MCF 10A (cell line): ENCODE results near the gene ZC3H10. TPM values are rescaled to one million over a fixed set of nuclear protein-coding genes. Genes with fewer than 3 reads are reported as not detected.

Experiments used
- BruUV-seq: library from RNA; stranded (reverse); fragments of 400-500 nt; replicated peaks from 2 replicates; lab custom pipeline; 2021; lab: Mats Ljungman, UMichigan
- CTCF ChIA-PET: fragments of 300-600 bp; sonication (Branson Sonifier 250); formaldehyde crosslinking; extraction: SDS; loops from one replicate; lab custom pipeline; 2021; ENCODE audit warnings: antibody characterized with exemption, inconsistent platforms; lab: Yijun Ruan, JAX
- POLR2A ChIA-PET: fragments of 300-600, 350-650 bp; sonication (Branson Sonifier 250); formaldehyde crosslinking; extraction: SDS; loops from one replicate; lab custom pipeline; 2020; ENCODE audit warnings: antibody characterized with exemption, inconsistent platforms; lab: Yijun Ruan, JAX
- DNase-seq: peaks from one replicate; pipeline ENCODE4 v3.0.0-alpha.2; 2018; ENCODE audit not compliant: unreplicated experiment
- H3K27ac Mint-ChIP-seq: one replicate; pipeline ENCODE4 v1.8.0; 2022; ENCODE audit warnings: mild to moderate bottlenecking, low read depth, mixed read lengths; ENCODE audit not compliant: unreplicated experiment
- H3K27me3 Mint-ChIP-seq: one replicate; pipeline ENCODE4 v1.8.0; 2022; ENCODE audit warnings: mixed read lengths; ENCODE audit not compliant: insufficient read depth, unreplicated experiment
- H3K36me3 Mint-ChIP-seq: one replicate; pipeline ENCODE4 v1.8.0; 2022; ENCODE audit warnings: mild to moderate bottlenecking, moderate library complexity, mixed read lengths; ENCODE audit not compliant: insufficient read depth, unreplicated experiment
- H3K4me1 Mint-ChIP-seq: one replicate; pipeline ENCODE4 v1.8.0; 2022; ENCODE audit warnings: mixed read lengths; ENCODE audit not compliant: insufficient read depth, unreplicated experiment
- H3K4me3 Mint-ChIP-seq: one replicate; pipeline ENCODE4 v1.8.0; 2022; ENCODE audit warnings: mild to moderate bottlenecking, moderate library complexity, mixed read lengths; ENCODE audit not compliant: unreplicated experiment
- H3K9me3 Mint-ChIP-seq: one replicate; pipeline ENCODE4 v1.8.0; 2022; ENCODE audit warnings: mixed read lengths; ENCODE audit not compliant: unreplicated experiment
- CTCF ChIP-seq: fragments of 200-600 bp; IDR thresholded peaks from one replicate; pipeline ENCODE4 v1.8.0; 2022; ENCODE audit warnings: antibody characterized with exemption, mild to moderate bottlenecking; ENCODE audit not compliant: unreplicated experiment
- intact Hi-C: fragments of 100-400 bp; cut with micrococcal nuclease; formaldehyde crosslinking; loops from 2 replicates; pipeline ENCODE4 v1.14.1; 2022
- total RNA-seq: library from RNA; stranded (reverse); gene quantifications from 2 replicates; pipeline ENCODE4 v1.2.3, GENCODE V29; 2022

Gene ZC3H10
- total RNA-seq, 1 experiment from 2014 or later: 2.8 TPM

GRCh38 chr12:56160193-56160763 lies 42.2 kb downstream of the ZC3H10 start:
- Mint-ChIP-seq H3K36me3 (peaks cover 81% of the 10 kb centered on the region), H3K4me3 (peak overlapping the region; percentile 97), H3K9me3 (no peaks in the 10 kb centered on the region), H3K4me1 (peaks cover 26% of the 10 kb centered on the region), H3K27ac (peak overlapping the region; percentile 100), H3K27me3 (no peaks in the 10 kb centered on the region)
- no peak for DNase-seq
- no TSS peak for BruUV-seq
- ChIA-PET CTCF (interaction anchor here (1.1 to 6.1 kb wide), 6 partner anchors 24 to 41 kb away, joined by 3 to 36 read pairs (median 10); partner anchors contain the start of genes ESYT1, SMARCC2 and ZC3H10), POLR2A (interaction anchor here (0.7 to 7.6 kb wide), 12 partner anchors 9 to 230 kb away, joined by 3 to 146 read pairs (median 12); partner anchors contain the start of genes COQ10A, ESYT1, MYL6B and RNF41)
- intact Hi-C loops: no loop called here
- no peak for TF ChIP-seq CTCF

DNA sequence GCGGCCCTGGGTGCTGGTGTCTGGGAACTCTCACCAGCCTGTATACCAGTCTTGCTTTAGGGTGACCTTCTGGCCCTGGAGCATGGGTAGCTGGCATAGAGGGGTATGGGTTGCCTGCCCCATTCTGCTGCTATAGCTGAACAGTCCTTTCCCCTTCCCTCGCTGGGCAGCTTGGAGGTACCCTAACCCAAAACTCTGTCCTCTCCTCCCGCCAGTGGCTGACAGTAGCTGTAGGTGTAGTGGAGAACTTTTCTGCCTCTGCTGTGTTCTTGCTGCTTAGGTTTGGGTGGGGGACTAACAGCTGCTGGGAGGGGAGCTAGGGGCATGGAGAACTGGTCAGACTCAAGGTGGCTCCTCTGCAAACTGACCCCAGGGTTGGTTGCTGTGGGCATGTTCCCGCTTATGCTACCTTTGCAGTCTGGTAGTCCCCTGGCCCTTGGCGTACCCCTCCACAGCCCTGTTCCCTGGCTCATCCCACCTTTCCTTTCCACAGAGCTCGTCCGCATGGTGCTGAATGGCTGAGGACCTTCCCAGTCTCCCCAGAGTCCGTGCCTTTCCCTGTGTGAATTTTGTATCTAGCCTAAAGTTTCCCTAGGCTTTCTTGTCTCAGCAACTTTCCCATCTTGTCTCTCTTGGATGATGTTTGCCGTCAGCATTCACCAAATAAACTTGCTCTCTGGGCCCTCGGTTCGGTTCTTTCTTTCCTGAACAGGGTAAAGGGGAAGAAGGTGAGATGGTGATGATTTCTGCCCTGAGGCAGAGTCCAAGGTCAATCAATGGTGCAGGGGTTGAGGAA lies 43.0 kb downstream of the ZC3H10 start:
- DNase-seq: no peak
- H3K9me3 Mint-ChIP-seq: no peaks in the 10 kb centered on the region
- H3K27ac Mint-ChIP-seq: peak overlapping the region; percentile 100
- peak overlapping the region; percentile 97 for H3K4me3 Mint-ChIP-seq
- no peak for TF ChIP-seq CTCF
- ChIA-PET POLR2A (interaction anchor here (0.6 to 7.6 kb wide), 10 partner anchors 8 to 231 kb away, joined by 3 to 146 read pairs (median 11); partner anchors contain the start of genes ESYT1, MYL6B, RPL41 and SMARCC2), CTCF (interaction anchor here (1.1 to 6.1 kb wide), 7 partner anchors 15 to 61 kb away, joined by 3 to 36 read pairs (median 3); partner anchors contain the start of genes ESYT1, RNF41, SMARCC2 and ZC3H10)
- peaks cover 83% of the 10 kb centered on the region for H3K36me3 Mint-ChIP-seq
- peaks cover 26% of the 10 kb centered on the region for H3K4me1 Mint-ChIP-seq
- intact Hi-C loops: no loop called here
- no TSS peak for BruUV-seq
- no peaks in the 10 kb centered on the region for H3K27me3 Mint-ChIP-seq

- no peak for TF ChIP-seq CTCF
- Mint-ChIP-seq H3K4me3 (peak overlapping the region; percentile 97), H3K9me3 (no peaks in the 10 kb centered on the region), H3K27me3 (no peaks in the 10 kb centered on the region), H3K4me1 (peaks cover 26% of the 10 kb centered on the region), H3K27ac (peak overlapping the region; percentile 29), H3K36me3 (peaks cover 90% of the 10 kb centered on the region)
- CTCF ChIA-PET: interaction anchor here (0.7 to 6.1 kb wide), 8 partner anchors 14 to 1479 kb away, joined by 3 to 36 read pairs (median 3); partner anchors contain the start of genes ESYT1, RNF41, SMARCC2 and ZC3H10
- intact Hi-C loops: no loop called here
- DNase-seq: no peak
- BruUV-seq: no TSS peak
- POLR2A ChIA-PET: interaction anchor here (1.1 to 7.6 kb wide), 5 partner anchors 9 to 43 kb away, joined by 3 to 146 read pairs (median 70); partner anchors contain the start of genes ESYT1, MYL6B, RPL41 and SMARCC2
These were observed 43.8 kb downstream of the ZC3H10 start for GRCh38 chr12:56161690-56162351.
